ENCODE data around the gene NFS1. TPM values are rescaled to one million over a fixed set of nuclear protein-coding genes. Genes with fewer than 3 reads are reported as not detected.

Gene NFS1
- polyA plus RNA-seq, 1 of the 3 experiments (the other 2 are of a cell fraction) = 75.6 TPM

DNA sequence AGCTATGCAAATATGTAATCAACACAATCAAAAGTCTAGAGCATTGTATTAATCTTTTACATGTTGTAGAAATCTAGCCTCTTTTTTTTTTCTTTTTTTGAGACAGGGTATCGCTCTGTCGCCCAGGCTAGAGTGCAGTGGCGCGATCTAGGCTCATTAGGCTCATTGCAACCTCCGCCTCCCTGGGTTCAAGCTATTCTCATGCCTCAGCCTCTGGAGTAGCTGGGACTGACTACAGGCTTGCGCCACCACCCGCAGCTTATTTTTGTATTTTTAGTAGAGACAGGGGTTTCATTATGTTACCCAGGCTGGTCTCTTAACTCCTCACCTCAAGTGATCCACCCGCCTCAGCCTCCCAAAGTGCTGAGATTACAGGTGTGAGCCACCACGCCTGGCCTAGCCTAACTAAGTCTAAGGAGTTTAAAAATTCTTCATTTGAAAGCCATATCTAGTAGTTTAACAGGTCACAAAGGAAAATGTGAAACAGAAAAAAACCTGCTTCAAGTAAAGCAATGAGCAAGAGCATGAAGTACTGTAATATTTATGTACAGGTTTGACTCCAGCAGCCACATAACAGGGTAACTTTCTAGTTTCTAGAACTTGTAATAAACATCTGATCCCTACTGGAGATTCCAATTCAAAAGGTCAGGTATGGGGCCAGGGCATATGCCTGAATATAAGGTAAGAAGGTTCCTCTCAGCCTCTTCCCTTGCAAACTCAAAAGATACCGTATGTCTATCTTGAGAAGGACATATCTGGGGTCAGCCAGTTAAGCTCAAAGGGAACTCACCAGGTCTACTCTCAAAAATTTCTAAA lies 38.8 kb downstream of the NFS1 start:
- no peak overlapping the region for H2AFZ ChIP-seq (ENCODE audit: low read depth)
- no peaks in the 10 kb centered on the region for H3K9me2 ChIP-seq
- H3K27me3 ChIP-seq (ENCODE audit: insufficient read depth) = no peaks in the 10 kb centered on the region
- 94% methylated on average over 10 of the region's 10 CpGs for WGBS (ENCODE audit: low lambda C conversion rate)
- peaks cover 28% of the 10 kb centered on the region for H3F3A ChIP-seq (replicated peaks; ENCODE audit: insufficient read depth)
- H3K4me1 ChIP-seq (ENCODE audit: control insufficient read depth in 1 of 2, insufficient read depth in 2 of 2, low read depth in 1 of 2, low read length in 1 of 2) = peaks cover 10 to 13% of the 10 kb centered on the region in 2 experiments; a peak in 2 of 4 replicates
- peaks cover 95% of the 10 kb centered on the region for H3K79me2 ChIP-seq (ENCODE audit: insufficient read depth)
- H3K9me3 ChIP-seq = no peaks in the 10 kb centered on the region
- H3K36me3 ChIP-seq (replicated peaks in 1 of 2; ENCODE audit: control insufficient read depth in 1 of 2, insufficient read depth in 2 of 2, low read length in 1 of 2) = peaks cover 10 to 13% of the 10 kb centered on the region in 2 experiments
- no peak overlapping the region for H3K9ac ChIP-seq
- DNase-seq = no peak
- no peak overlapping the region for H3K27ac ChIP-seq (ENCODE audit: low read depth in 2 of 2, low read length in 1 of 2)
- ChIA-PET POLR2A (interaction anchor here (0.6 to 1.2 kb wide), 3 partner anchors 8 to 118 kb away, joined by 3 to 5 read pairs (median 3); partner anchors contain the start of genes ERGIC3 and SPAG4), CTCF (interaction anchor here (2.9 kb wide), 1 partner anchor 41 kb away, joined by 16 read pairs; no protein-coding TSS in a partner anchor)
- H3K4me2 ChIP-seq = peak overlapping the region; percentile 97
- TF ChIP-seq ELF1 (IDR thresholded peaks at IDR 0.05) = no peak
- TF ChIP-seq, protein P1, sequence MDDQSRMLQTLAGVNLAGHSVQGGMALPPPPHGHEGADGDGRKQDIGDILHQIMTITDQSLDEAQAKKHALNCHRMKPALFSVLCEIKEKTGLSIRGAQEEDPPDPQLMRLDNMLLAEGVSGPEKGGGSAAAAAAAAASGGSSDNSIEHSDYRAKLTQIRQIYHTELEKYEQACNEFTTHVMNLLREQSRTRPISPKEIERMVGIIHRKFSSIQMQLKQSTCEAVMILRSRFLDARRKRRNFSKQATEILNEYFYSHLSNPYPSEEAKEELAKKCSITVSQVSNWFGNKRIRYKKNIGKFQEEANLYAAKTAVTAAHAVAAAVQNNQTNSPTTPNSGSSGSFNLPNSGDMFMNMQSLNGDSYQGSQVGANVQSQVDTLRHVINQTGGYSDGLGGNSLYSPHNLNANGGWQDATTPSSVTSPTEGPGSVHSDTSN (IDR thresholded peaks at IDR 0.05) = no peak
- no peak for TF ChIP-seq EZH2phosphoT487 (IDR thresholded peaks at IDR 0.05; ENCODE audit: borderline replicate concordance, low read depth)
- TF ChIP-seq USF2 (IDR thresholded peaks at IDR 0.05; ENCODE audit: borderline replicate concordance, low read depth, low read length) = no peak
- no peak for TF ChIP-seq YY1 (IDR thresholded peaks at IDR 0.05; ENCODE audit: low read depth)
- TF ChIP-seq MEF2A (IDR thresholded peaks at IDR 0.05; ENCODE audit: borderline replicate concordance, low read depth) = no peak
- 0 out of 4 replicates have a peak overlapping the region, but pooled peaks of 1 of the 2 experiments have one; percentile 83 for H3K4me3 ChIP-seq (ENCODE audit: low read depth in 2 of 2, low read length in 1 of 2)
- peaks cover 88% of the 10 kb centered on the region for H4K20me1 ChIP-seq (ENCODE audit: insufficient read depth)

DNA sequence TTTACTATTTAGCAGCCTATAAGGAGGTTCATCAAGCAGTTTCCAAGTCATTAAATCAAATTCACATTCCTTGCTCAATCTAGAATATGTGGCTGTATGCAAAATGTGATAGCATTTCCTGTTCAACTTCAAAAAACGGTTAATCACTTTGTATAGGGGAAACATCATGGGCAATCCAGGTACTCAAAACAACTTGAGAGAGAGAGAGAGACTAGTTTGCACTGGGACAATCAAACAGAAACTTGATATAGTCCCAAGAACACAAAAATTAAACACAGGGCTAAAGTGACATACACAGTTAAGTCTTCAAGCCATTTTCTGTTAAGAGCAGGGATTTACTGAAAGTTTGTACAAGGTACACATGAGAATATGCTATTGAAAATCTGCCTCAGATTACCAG lies 41.9 kb downstream of the NFS1 start:
- Histone ChIP-seq H4K20me1 (ENCODE audit: insufficient read depth) (peaks cover 100% of the 10 kb centered on the region), H3K4me2 (no peak overlapping the region)
- CTCF ChIA-PET = interaction anchor here (0.7 to 4.5 kb wide), 2 partner anchors 38 to 126 kb away, joined by 3 to 28 read pairs; no protein-coding TSS in a partner anchor

More for the DNA sequence above, 41.9 kb downstream of the NFS1 start:
- H3K79me2 ChIP-seq (ENCODE audit: insufficient read depth) = peaks cover 100% of the 10 kb centered on the region
- no peaks in the 10 kb centered on the region for H3K9me2 ChIP-seq
- H3K4me3 ChIP-seq (ENCODE audit: low read depth in 2 of 2, low read length in 1 of 2) = no peak overlapping the region
- POLR2A ChIA-PET = interaction anchor here (0.9 kb wide), 1 partner anchor 40 kb away, joined by 3 read pairs; no protein-coding TSS in a partner anchor
- no peak for DNase-seq
- peaks cover 9 to 13% of the 10 kb centered on the region in 2 experiments; a peak in 3 of 4 replicates for H3K4me1 ChIP-seq (ENCODE audit: control insufficient read depth in 1 of 2, insufficient read depth in 2 of 2, low read depth in 1 of 2, low read length in 1 of 2)
- no peaks in the 10 kb centered on the region for H3K9me3 ChIP-seq
- TF ChIP-seq RAD21 (IDR thresholded peaks at IDR 0.05; ENCODE audit: low read length) (no peak), JUND (IDR thresholded peaks at IDR 0.05) (no peak)
- 77% methylated on average over 1 of the region's 1 CpG for WGBS (ENCODE audit: low lambda C conversion rate)
- H3K9ac ChIP-seq = no peak overlapping the region
- H3F3A ChIP-seq (replicated peaks; ENCODE audit: insufficient read depth) = peaks cover 28% of the 10 kb centered on the region
- H2AFZ ChIP-seq (ENCODE audit: low read depth) = no peak overlapping the region
- no peak overlapping the region for H3K27ac ChIP-seq (ENCODE audit: low read depth in 2 of 2, low read length in 1 of 2)
- no peaks in the 10 kb centered on the region for H3K27me3 ChIP-seq (ENCODE audit: insufficient read depth)
- H3K36me3 ChIP-seq (replicated peaks in 1 of 2; ENCODE audit: control insufficient read depth in 1 of 2, insufficient read depth in 2 of 2, low read length in 1 of 2) = peaks cover 37 to 44% of the 10 kb centered on the region in 2 experiments
